Lower leg skin (tissue), 3 donors: ENCODE data around the gene NDUFA12.

ENCODE experiments used
- POLR2A ChIP-seq, 2 donors: fragments of 450-650 bp; IDR thresholded peaks; one replicate each; pipeline ENCODE4 v1.6.1; 2016 to 2017; ENCODE audit warnings: antibody characterized with exemption in 2 of 2, mild to moderate bottlenecking in 1 of 2, moderate library complexity in 1 of 2
- TF ChIP-seq, protein P1 (sequence below), 3 donors: fragments of 450-650 bp; IDR thresholded peaks; one replicate each; pipeline ENCODE4 v1.5.1; 2016; ENCODE audit warnings: antibody characterized with exemption in 3 of 3, mild to moderate bottlenecking in 3 of 3, moderate library complexity in 2 of 3

DNA sequence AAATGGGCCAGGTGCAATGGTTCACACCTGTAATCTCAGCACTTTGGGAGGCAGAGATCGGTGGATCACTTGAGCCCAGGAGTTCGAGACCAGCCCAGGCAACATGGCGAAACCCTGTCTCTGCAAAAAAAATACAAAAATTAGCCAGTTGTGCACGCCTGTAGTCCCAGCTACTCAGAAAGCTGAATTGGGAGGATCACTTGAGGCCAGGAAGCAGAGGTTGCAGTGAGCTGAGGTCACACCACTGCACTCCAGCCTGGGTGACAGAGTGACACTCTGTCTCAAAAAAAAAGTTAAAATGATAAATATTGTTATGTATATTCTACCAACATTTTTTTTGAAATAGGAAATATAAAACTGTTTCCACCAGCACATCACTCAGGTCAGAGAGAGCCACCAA lies 64.9 kb downstream of the NDUFA12 start:
- TF ChIP-seq, protein P1, sequence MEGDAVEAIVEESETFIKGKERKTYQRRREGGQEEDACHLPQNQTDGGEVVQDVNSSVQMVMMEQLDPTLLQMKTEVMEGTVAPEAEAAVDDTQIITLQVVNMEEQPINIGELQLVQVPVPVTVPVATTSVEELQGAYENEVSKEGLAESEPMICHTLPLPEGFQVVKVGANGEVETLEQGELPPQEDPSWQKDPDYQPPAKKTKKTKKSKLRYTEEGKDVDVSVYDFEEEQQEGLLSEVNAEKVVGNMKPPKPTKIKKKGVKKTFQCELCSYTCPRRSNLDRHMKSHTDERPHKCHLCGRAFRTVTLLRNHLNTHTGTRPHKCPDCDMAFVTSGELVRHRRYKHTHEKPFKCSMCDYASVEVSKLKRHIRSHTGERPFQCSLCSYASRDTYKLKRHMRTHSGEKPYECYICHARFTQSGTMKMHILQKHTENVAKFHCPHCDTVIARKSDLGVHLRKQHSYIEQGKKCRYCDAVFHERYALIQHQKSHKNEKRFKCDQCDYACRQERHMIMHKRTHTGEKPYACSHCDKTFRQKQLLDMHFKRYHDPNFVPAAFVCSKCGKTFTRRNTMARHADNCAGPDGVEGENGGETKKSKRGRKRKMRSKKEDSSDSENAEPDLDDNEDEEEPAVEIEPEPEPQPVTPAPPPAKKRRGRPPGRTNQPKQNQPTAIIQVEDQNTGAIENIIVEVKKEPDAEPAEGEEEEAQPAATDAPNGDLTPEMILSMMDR (IDR thresholded peaks at IDR 0.05) = no peak
- TF ChIP-seq POLR2A (IDR thresholded peaks at IDR 0.05) = no peak
